Embryonic facial prominence (tissue), 1 donor: ENCODE results near the gene FOXO3B.
"Not testable (repeated sequence)": the region's sequence is repeated elsewhere in the genome, so short reads cannot be mapped to it uniquely, and the experiment has no call there.

Experiments used
- DNase-seq: peaks from one replicate; pipeline ENCODE4 v3.0.0-alpha.2; 2016; ENCODE audit errors: extremely low spot score

FOXO3B gene

DNA sequence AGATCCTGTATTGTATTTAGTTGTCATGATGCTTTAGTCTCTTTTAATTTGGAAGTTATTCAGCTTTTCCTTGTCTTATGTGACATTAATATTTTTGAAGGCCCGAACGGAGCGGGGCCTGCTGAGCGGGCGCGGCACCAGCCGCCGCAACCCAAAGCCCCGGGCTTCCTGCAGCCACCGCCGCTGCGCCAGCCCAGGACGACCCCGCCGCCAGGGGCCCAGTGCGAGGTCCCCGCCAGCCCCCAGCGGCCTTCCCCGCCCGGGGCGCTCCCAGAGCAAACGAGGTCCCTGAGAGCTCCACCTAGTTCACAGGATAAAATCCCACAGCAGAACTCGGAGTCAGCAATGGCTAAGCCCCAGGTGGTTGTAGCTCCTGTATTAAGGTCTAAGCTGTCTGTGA lies 32.0 kb downstream of the FOXO3B start:
- DNase-seq, result not testable (repeated sequence)

DNA sequence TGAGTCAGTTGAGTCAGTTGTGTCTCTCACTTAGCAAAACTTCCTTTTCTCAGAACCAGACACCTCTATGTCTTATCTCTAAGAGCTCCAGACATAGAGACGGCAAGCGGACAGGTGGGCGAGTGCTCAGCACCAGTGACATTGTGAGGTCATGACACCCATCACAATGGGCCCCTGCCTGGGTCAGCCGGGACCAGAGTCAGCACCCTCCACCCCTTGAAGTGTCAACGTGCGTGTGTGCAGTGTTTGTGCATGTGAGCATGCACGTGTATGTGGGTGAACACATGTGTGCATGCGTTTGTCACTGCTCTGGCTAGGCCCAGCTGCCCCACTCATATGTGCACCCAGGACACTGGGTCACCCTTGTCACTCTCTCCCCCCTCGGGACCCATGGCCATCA lies 37.8 kb downstream of the FOXO3B start, which contains the start of gene TBC1D28:
Gene TBC1D28 (minus strand): TSS at position 101 of the 400 bp plus-strand sequence. CDS start 3,039 bp downstream, outside the sequence.
- DNase-seq, result not testable (repeated sequence)

DNA sequence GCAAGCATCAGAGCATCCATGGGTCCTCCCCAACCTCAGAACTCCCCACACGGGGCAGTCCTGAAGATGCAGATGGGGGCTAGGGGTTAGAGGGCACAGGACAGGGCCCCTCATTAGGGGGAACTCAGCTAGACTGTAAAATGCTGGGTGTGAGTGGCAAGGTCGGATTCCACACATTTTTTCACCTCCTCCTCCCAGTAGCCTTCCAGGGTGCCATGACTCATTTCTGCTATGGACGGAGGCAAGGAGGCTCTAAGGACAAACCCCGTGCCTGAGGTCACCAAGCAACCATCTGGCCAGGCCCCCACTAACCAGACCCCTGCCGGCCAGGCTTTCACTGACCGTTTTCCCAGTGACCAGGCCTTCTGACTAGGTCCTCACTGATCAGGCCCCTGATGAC lies 39.0 kb downstream of the FOXO3B start:
- DNase-seq, result not testable (repeated sequence)

DNA sequence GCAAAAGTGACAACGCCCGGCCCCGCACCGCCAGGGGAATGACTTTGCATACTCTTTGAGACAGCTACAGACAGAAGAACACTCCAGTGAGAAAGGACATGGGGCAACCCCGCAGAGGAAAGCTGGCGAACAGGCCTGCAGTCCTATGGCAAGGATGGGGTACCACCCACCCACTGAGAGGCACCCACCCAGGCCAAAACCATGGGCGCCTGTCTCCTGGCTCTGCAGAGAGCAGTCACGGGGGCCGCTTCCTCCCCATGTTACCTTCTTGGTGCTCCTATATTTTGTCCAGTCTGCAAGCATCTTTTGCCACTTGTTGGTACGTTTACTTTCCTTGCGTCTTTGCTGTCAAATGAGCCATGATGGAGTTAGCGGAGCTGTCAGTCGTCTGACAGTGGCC lies 43.8 kb downstream of the FOXO3B start:
- not testable (repeated sequence) for DNase-seq

DNA sequence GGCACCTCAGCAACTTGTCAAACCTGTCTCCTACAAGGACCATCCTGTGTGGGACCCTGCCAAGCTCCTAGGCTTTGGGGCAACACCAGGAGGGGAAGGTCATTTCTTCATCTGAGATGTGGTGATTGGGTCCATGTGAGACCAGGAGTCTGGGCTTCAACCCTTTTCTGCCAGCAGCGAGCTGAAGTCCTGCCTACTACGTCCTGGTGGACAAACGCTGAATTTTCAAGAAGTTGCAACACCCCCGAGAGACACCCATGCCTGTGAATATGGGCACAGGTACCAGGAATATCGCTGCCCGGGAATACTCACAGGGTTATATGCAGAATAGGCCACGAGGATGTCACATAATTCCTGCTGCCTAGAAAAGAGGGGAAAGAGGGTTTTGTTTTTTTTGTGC lies 45.9 kb downstream of the FOXO3B start:
- DNase-seq, result not testable (repeated sequence)

DNA sequence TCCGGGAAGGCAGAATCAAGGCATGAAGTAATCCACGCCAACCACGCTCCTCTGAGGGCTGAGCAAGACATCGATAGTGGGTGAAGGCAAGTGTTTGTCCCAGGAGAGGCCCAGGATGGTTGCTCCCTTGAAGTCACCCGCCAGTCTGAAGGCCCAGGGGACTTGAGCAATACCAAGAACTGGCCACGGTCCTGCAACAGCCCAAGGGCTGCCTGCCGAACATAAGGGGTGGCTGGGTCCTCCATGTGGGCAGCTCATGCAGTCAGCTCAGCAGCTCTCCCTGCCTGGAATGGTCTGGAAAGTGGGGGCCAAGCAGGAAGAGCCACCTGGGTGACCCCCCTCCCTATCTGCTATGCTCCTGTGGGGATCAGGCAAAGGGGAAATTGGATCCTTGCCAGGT lies 46.3 kb downstream of the FOXO3B start:
- DNase-seq, result not testable (repeated sequence)

DNA sequence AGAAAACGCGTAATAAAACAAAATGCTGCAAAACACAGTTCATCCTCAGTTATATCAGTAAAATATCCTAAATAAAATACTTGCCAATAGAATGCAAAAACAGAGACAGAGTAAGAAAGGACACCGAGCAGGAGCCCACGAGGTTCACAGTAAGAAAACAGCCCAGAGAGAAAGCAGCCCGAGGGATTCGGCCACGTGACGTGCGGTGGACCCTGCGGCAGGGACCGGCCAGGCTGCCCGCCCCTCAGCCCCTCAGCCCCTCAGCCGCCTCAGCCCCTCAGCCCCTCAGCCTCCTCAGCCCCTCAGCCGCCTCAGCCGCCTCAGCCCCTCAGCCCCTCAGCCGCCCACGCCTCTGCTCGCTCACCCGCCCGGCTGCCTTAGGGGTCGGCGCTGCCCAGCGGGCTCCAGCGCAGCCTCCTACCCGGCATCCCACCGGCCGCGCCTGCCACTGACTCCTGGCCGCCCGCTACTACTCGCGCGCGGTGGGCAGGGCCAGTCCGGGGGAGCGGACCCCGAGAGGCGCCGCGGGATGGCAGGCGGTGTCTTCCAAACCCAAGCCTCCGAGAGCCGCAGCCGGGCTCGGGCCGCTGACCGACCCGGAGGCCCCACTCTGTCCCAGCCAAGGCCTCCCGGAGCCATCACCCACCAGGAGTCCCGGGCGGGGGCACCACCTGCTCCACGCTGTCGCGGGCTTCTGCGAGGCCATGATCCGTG lies 47.4 kb downstream of the FOXO3B start:
- not testable (repeated sequence) for DNase-seq
